HepG2 (cell line): ENCODE results near the gene PLSCR5. TPM values are rescaled to one million over a fixed set of nuclear protein-coding genes. Genes with fewer than 3 reads are reported as not detected.

ENCODE experiments used
- ELF3 ChIP-seq: IDR thresholded peaks from 2 replicates; pipeline ENCODE4 v1.6.1; 2016; ENCODE audit warnings: missing genetic modification reagents, missing compliant biosample characterization
- FOSL2 ChIP-seq: sonication (generic); formaldehyde crosslinking; IDR thresholded peaks from 2 replicates; pipeline ENCODE4 v1.4.0; 2020; ENCODE audit warnings: missing genetic modification reagents
- HMGA1 ChIP-seq: sonication (generic); formaldehyde crosslinking; conservative IDR thresholded peaks from 2 replicates; pipeline ENCODE4 v1.4.0; 2020; ENCODE audit warnings: missing genetic modification reagents
- JDP2 ChIP-seq: sonication (generic); formaldehyde crosslinking; IDR thresholded peaks from 2 replicates; pipeline ENCODE4 v1.8.1; 2022; ENCODE audit warnings: missing genetic modification reagents, borderline replicate concordance
- KDM6A ChIP-seq: IDR thresholded peaks from 2 replicates; pipeline ENCODE4 v1.6.1; 2016; ENCODE audit warnings: low read depth
- NR2C2 ChIP-seq: sonication (generic); formaldehyde crosslinking; IDR thresholded peaks from 2 replicates; pipeline ENCODE4 v1.4.0; 2020; ENCODE audit warnings: missing genetic modification reagents, mild to moderate bottlenecking, moderate library complexity, borderline replicate concordance
- ZNF274 ChIP-seq: sonication (generic); formaldehyde crosslinking; IDR thresholded peaks from 2 replicates; pipeline ENCODE4 v1.5.1; 2020; ENCODE audit warnings: mild to moderate bottlenecking, missing genetic modification reagents
- ZNF572 ChIP-seq: sonication (generic); formaldehyde crosslinking; IDR thresholded peaks from 2 replicates; pipeline ENCODE4 v1.5.1; 2020; ENCODE audit warnings: mild to moderate bottlenecking, missing genetic modification reagents
- ZNF724P ChIP-seq: sonication (generic); formaldehyde crosslinking; IDR thresholded peaks from 2 replicates; pipeline ENCODE4 v1.8.0; 2022; ENCODE audit warnings: missing genetic modification reagents, borderline replicate concordance
- ZNF790 ChIP-seq: sonication (generic); formaldehyde crosslinking; IDR thresholded peaks from 2 replicates; pipeline ENCODE4 v1.8.0; 2022; ENCODE audit warnings: missing genetic modification reagents, mild to moderate bottlenecking, borderline replicate concordance
- polyA plus RNA-seq, 8 experiments: library from polyadenylated mRNA; depleted of rRNA in 3 of 8; stranded (reverse) in 7 of 8; unstranded in 1 of 8; fragments of >200 nt; fragmentation: Illumina TruSeq in 4 of 8; extraction: Trizol in 4 of 8; gene quantifications; 2 replicates each; pipeline versions ENCODE4 v1.2.1 to v1.2.3, GENCODE V29; 2011 to 2016; ENCODE audit warnings: low read depth in 4 of 8, missing spikeins in 1 of 8, mixed read lengths in 1 of 8; ENCODE audit not compliant: insufficient read depth in 1 of 8
- total RNA-seq, 5 experiments: library from RNA; depleted of rRNA; stranded (reverse); fragments of >200 nt; fragmentation: Illumina TruSeq; extraction: Trizol; gene quantifications; 2 replicates each; pipeline ENCODE4 v1.2.3, GENCODE V29; 2016; ENCODE audit warnings: low read depth in 1 of 5
- TF ChIP-seq, protein P1 (sequence below): sonication (generic); formaldehyde crosslinking; conservative IDR thresholded peaks from 2 replicates; pipeline ENCODE4 v1.4.0; 2020; ENCODE audit warnings: mild to moderate bottlenecking, missing genetic modification reagents, moderate library complexity
- TF ChIP-seq, protein P2 (sequence below): sonication (generic); formaldehyde crosslinking; IDR thresholded peaks from 2 replicates; pipeline ENCODE4 v1.9.0; 2021; ENCODE audit warnings: missing genetic modification reagents, mild to moderate bottlenecking, borderline replicate concordance
- TF ChIP-seq, protein P3 (sequence below): sonication (generic); formaldehyde crosslinking; IDR thresholded peaks from 2 replicates; pipeline ENCODE4 v1.9.0; 2021; ENCODE audit warnings: missing genetic modification reagents, borderline replicate concordance
- TF ChIP-seq, protein P4 (sequence below): sonication (generic); formaldehyde crosslinking; IDR thresholded peaks from 2 replicates; pipeline ENCODE4 v1.4.0; 2020; ENCODE audit warnings: low read depth, mild to moderate bottlenecking, missing genetic modification reagents
- TF ChIP-seq, protein P5 (sequence below): sonication (generic); formaldehyde crosslinking; IDR thresholded peaks from 2 replicates; pipeline ENCODE4 v1.4.0; 2020; ENCODE audit warnings: missing genetic modification reagents
- TF ChIP-seq, protein P6 (sequence below): sonication (generic); formaldehyde crosslinking; IDR thresholded peaks from 2 replicates; pipeline ENCODE4 v1.4.0; 2020; ENCODE audit warnings: missing genetic modification reagents

Gene PLSCR5
- total and polyA plus RNA-seq, 2 of the 13 experiments (the other 11 are each of a cell fraction or from before 2014, with no cell fraction given) = 0.50 TPM; not detected in 1

DNA sequence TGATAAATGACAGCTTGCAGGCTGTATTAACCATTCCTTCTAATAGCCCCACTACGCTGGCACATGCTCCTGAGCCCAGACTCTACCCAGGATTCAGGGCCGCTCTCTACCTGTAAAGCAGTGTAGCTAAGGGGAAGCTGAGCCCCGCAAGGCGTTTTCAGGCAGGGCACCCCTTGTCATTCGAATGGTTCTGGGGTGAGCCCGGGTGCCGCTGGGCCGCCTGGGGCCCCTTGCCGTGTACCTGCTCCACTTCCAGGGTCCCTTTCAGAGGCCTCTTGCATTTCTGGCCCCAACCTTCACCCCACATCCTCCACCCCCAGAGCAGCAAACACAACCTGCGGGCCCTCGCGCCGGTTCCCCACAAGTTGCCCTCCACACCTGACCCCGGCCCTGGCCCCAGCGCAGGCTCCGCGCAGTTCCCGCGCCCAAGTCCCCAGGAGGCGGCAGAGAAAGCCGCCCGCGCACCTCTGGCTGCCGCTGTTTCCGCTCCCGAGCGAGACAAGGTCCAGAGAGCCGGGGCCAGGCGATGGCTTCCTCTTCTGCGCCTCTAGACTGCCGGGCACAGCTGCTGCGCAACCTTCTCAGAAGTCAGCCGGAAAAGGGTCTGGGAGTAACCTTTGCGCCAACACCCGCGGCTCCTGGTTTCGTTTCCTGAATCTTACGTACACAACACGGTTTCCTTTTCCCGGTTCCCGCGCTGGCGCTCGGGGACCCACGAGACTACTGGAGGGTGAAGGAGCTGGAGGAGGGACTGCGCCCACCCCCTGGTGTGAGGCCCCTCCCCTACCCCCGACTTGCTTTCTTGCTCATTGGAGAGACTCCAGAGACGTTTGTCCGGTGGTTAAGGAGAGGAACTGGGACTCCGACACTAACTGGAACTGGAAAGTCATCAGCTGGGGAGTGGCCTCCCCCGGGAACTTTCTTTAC lies 60.9 kb downstream of the PLSCR5 start, which contains the start of gene PLSCR1 (continued):
- no peak for TF ChIP-seq ZNF572 (CRISPR knock-in tag)
- TF ChIP-seq, protein P1, sequence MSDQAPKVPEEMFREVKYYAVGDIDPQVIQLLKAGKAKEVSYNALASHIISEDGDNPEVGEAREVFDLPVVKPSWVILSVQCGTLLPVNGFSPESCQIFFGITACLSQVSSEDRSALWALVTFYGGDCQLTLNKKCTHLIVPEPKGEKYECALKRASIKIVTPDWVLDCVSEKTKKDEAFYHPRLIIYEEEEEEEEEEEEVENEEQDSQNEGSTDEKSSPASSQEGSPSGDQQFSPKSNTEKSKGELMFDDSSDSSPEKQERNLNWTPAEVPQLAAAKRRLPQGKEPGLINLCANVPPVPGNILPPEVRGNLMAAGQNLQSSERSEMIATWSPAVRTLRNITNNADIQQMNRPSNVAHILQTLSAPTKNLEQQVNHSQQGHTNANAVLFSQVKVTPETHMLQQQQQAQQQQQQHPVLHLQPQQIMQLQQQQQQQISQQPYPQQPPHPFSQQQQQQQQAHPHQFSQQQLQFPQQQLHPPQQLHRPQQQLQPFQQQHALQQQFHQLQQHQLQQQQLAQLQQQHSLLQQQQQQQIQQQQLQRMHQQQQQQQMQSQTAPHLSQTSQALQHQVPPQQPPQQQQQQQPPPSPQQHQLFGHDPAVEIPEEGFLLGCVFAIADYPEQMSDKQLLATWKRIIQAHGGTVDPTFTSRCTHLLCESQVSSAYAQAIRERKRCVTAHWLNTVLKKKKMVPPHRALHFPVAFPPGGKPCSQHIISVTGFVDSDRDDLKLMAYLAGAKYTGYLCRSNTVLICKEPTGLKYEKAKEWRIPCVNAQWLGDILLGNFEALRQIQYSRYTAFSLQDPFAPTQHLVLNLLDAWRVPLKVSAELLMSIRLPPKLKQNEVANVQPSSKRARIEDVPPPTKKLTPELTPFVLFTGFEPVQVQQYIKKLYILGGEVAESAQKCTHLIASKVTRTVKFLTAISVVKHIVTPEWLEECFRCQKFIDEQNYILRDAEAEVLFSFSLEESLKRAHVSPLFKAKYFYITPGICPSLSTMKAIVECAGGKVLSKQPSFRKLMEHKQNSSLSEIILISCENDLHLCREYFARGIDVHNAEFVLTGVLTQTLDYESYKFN (CRISPR knock-in tag) = no peak; the same call in none of the 2 replicates
- TF ChIP-seq, protein P2, sequence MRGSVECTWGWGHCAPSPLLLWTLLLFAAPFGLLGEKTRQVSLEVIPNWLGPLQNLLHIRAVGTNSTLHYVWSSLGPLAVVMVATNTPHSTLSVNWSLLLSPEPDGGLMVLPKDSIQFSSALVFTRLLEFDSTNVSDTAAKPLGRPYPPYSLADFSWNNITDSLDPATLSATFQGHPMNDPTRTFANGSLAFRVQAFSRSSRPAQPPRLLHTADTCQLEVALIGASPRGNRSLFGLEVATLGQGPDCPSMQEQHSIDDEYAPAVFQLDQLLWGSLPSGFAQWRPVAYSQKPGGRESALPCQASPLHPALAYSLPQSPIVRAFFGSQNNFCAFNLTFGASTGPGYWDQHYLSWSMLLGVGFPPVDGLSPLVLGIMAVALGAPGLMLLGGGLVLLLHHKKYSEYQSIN = no peak
- TF ChIP-seq, protein P3, sequence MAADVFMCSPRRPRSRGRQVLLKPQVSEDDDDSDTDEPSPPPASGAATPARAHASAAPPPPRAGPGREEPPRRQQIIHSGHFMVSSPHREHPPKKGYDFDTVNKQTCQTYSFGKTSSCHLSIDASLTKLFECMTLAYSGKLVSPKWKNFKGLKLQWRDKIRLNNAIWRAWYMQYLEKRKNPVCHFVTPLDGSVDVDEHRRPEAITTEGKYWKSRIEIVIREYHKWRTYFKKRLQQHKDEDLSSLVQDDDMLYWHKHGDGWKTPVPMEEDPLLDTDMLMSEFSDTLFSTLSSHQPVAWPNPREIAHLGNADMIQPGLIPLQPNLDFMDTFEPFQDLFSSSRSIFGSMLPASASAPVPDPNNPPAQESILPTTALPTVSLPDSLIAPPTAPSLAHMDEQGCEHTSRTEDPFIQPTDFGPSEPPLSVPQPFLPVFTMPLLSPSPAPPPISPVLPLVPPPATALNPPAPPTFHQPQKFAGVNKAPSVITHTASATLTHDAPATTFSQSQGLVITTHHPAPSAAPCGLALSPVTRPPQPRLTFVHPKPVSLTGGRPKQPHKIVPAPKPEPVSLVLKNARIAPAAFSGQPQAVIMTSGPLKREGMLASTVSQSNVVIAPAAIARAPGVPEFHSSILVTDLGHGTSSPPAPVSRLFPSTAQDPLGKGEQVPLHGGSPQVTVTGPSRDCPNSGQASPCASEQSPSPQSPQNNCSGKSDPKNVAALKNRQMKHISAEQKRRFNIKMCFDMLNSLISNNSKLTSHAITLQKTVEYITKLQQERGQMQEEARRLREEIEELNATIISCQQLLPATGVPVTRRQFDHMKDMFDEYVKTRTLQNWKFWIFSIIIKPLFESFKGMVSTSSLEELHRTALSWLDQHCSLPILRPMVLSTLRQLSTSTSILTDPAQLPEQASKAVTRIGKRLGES (CRISPR knock-in tag) = no peak
- no peak for TF ChIP-seq JDP2
- TF ChIP-seq, protein P4, sequence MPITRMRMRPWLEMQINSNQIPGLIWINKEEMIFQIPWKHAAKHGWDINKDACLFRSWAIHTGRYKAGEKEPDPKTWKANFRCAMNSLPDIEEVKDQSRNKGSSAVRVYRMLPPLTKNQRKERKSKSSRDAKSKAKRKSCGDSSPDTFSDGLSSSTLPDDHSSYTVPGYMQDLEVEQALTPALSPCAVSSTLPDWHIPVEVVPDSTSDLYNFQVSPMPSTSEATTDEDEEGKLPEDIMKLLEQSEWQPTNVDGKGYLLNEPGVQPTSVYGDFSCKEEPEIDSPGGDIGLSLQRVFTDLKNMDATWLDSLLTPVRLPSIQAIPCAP (CRISPR knock-in tag) = no peak
- TF ChIP-seq, protein P5, sequence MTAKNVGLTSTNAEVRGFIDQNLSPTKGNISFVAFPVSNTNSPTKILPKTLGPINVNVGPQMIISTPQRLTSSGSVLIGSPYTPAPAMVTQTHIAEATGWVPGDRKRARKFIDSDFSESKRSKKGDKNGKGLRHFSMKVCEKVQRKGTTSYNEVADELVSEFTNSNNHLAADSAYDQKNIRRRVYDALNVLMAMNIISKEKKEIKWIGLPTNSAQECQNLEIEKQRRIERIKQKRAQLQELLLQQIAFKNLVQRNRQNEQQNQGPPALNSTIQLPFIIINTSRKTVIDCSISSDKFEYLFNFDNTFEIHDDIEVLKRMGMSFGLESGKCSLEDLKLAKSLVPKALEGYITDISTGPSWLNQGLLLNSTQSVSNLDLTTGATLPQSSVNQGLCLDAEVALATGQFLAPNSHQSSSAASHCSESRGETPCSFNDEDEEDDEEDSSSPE = peak; percentile 79
- peak; percentile 48; the same call in 1 of the 2 replicates for TF ChIP-seq NR2C2 (CRISPR knock-in tag)
- TF ChIP-seq HMGA1 (CRISPR knock-in tag) = no peak
- peak; percentile 88 for TF ChIP-seq ELF3
- TF ChIP-seq ZNF790 (CRISPR knock-in tag) = no peak
- TF ChIP-seq ZNF274 = 0 out of 2 replicates have a peak, but pooled peaks have one; percentile 68
- TF ChIP-seq KDM6A = no peak
- TF ChIP-seq ZNF724P (CRISPR knock-in tag) = 0 out of 2 replicates have a peak, but pooled peaks have one; percentile 22
- TF ChIP-seq, protein P6, sequence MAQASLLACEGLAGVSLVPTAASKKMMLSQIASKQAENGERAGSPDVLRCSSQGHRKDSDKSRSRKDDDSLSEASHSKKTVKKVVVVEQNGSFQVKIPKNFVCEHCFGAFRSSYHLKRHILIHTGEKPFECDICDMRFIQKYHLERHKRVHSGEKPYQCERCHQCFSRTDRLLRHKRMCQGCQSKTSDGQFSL = no peak
- no peak; the same call in none of the 2 replicates for TF ChIP-seq FOSL2 (CRISPR knock-in tag)
